K562 (cell line): Measurements from ENCODE around the gene PPP1R13B.

Source experiments
- PCBP2 ChIP-seq: fragments of 200-400 bp; formaldehyde crosslinking; IDR thresholded peaks from 2 replicates; pipeline ENCODE4 v1.6.1; 2018; ENCODE audit warnings: low read length, low read depth, mild to moderate bottlenecking, moderate library complexity; ENCODE audit not compliant: poor library complexity, severe bottlenecking
- TF ChIP-seq, protein P1 (sequence below): sonication (generic); formaldehyde crosslinking; IDR thresholded peaks from 2 replicates; pipeline ENCODE4 v1.5.0; 2020; ENCODE audit warnings: missing genetic modification reagents

DNA sequence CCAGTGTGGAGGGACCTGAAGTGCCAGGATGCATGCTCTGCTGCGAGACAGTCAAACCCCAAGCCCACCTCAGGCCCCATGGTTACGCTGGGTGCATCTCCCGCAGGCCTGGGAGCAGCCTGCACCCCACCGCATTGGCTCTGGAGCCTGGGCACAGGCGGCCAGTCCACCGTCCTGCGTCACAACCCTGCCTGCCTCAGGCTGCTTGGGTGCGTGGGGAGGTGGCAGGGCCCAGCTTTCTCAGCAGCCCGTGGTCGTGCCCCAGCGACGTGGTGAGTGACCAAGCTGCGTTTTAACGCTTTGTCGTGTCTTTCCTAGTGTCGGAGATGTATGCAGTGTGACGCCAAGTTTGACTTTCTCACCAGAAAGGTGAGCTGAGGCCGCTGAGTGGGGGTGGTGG is 120.9 kb downstream of the PPP1R13B start:
- TF ChIP-seq, protein P1, sequence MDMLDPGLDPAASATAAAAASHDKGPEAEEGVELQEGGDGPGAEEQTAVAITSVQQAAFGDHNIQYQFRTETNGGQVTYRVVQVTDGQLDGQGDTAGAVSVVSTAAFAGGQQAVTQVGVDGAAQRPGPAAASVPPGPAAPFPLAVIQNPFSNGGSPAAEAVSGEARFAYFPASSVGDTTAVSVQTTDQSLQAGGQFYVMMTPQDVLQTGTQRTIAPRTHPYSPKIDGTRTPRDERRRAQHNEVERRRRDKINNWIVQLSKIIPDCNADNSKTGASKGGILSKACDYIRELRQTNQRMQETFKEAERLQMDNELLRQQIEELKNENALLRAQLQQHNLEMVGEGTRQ (CRISPR knock-in tag) = no peak
- TF ChIP-seq PCBP2 = no peak
